Gastroesophageal sphincter (tissue), 3 donors: ENCODE data around the gene SLC44A4.

Source experiments
- CTCF ChIP-seq, 4 experiments: fragments of 200-600 bp in 2 of 4; fragments of 450-650 bp in 2 of 4; sonication (generic) in 1 of 4; IDR thresholded peaks; one replicate each; pipeline ENCODE4 v1.5.1; 2017 to 2019; ENCODE audit warnings: antibody characterized with exemption in 4 of 4, mild to moderate bottlenecking in 2 of 4, moderate library complexity in 2 of 4
- EP300 ChIP-seq: sonication (generic); formaldehyde crosslinking; IDR thresholded peaks from one replicate; pipeline ENCODE4 v1.6.1; 2017; ENCODE audit warnings: antibody characterized with exemption, mild to moderate bottlenecking
- POLR2A ChIP-seq, 2 donors: fragments of 450-650 bp; IDR thresholded peaks; one replicate each; pipeline ENCODE4 v1.6.1; 2017; ENCODE audit warnings: antibody characterized with exemption in 2 of 2, mild to moderate bottlenecking in 2 of 2, moderate library complexity in 1 of 2
- POLR2AphosphoS5 ChIP-seq: sonication (generic); formaldehyde crosslinking; IDR thresholded peaks from one replicate; pipeline ENCODE4 v1.6.1; 2017; ENCODE audit warnings: antibody characterized with exemption

GRCh38 chr6:31830886-31831335, 47.9 kb downstream of the SLC44A4 start:
- no peak for TF ChIP-seq CTCF (IDR thresholded peaks at IDR 0.05)
- no peak for TF ChIP-seq POLR2AphosphoS5
- TF ChIP-seq EP300 = no peak
- TF ChIP-seq POLR2A (IDR thresholded peaks at IDR 0.05) = no peak
